ENCODE results near the gene HDAC4. TPM values are rescaled to one million over a fixed set of nuclear protein-coding genes. Genes with fewer than 3 reads are reported as not detected.

The HDAC4 gene
- total RNA-seq, 1 experiment from 2014 or later, result 47.6 TPM

DNA sequence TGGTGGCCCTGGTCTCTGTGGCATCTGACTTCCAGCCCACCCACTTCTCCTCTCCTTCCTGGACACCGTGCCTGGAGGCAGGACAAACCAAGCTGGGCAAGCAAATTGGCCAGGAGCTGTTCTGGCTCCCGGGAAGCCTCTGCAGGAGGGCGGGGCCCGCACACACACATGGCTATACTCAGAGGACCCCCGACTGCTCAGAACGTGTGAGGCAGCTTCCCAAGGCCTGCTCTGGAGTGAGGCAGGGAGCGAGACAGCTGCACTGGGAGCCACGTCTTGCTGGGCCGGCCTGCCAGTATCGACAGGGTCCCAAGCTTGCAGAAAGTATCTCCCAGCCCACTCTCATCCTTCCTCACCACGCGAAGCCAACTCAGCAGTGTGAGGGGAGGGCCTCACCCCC, 295.6 kb downstream of the HDAC4 start (continued):
- TF ChIP-seq REST (IDR thresholded peaks at IDR 0.05; ENCODE audit: low read depth) (no peak), RAD21 (IDR thresholded peaks at IDR 0.05; ENCODE audit: low read depth) (no peak), ZNF274 (IDR thresholded peaks at IDR 0.05; ENCODE audit: low read depth, low read length) (no peak), EGR1 (IDR thresholded peaks at IDR 0.05; ENCODE audit: low read depth) (no peak)

GRCh38 chr2:239104800-239105199, 296.0 kb downstream of the HDAC4 start:
- DNase-seq (ENCODE audit: low read depth, low spot score) (no peak), ATAC-seq (no peak)
- peaks cover 0 to 6% of the 10 kb centered on the region in 2 experiments; a peak in 1 of 4 replicates for H3K4me1 ChIP-seq (ENCODE audit: control insufficient read depth in 1 of 2, insufficient read depth in 2 of 2, low read length in 2 of 2)
- TF ChIP-seq TCF7L2 (IDR thresholded peaks at IDR 0.05; ENCODE audit: borderline replicate concordance, extremely low read depth, insufficient read depth, insufficient read length) (no peak), SRF (IDR thresholded peaks at IDR 0.05; ENCODE audit: low read depth) (no peak), ZBTB33 (IDR thresholded peaks at IDR 0.05; ENCODE audit: extremely low read depth, insufficient replicate concordance, low read length) (no peak), ATF3 (IDR thresholded peaks at IDR 0.05) (no peak), ZNF274 (IDR thresholded peaks at IDR 0.05; ENCODE audit: low read depth, low read length) (no peak), EGR1 (IDR thresholded peaks at IDR 0.05; ENCODE audit: low read depth) (no peak), JUND (IDR thresholded peaks at IDR 0.05) (no peak), EZH2phosphoT487 (IDR thresholded peaks at IDR 0.05; ENCODE audit: borderline replicate concordance) (no peak), YY1 (IDR thresholded peaks at IDR 0.05; ENCODE audit: extremely low read depth, insufficient replicate concordance, low read depth, low read length) (no peak), ELF1 (IDR thresholded peaks at IDR 0.05; ENCODE audit: borderline replicate concordance, low read depth) (no peak)
- H3K27ac ChIP-seq (ENCODE audit: low read depth, low read length), result no peak overlapping the region
- no peaks in the 10 kb centered on the region for H3K9me2 ChIP-seq (ENCODE audit: insufficient read depth)
- POLR2A ChIA-PET, result no interaction called here
- RAD21 ChIA-PET (ENCODE audit: low non-redundant PET in 1 of 2, low total read pairs in 2 of 2, uncharacterized antibody in 2 of 2, unreplicated experiment in 2 of 2), result no interaction called here
- BruUV-seq (replicated peaks), result no TSS peak
- H2AFZ ChIP-seq (ENCODE audit: low read depth, low read length, poor library complexity, severe bottlenecking), result no peak overlapping the region
- no peak overlapping the region for H3K4me2 ChIP-seq (ENCODE audit: low read length)
- CTCF ChIA-PET, result no interaction called here
- no peaks in the 10 kb centered on the region for H3K79me2 ChIP-seq (ENCODE audit: insufficient read depth, low read length)
- no peaks in the 10 kb centered on the region for H3K9me3 ChIP-seq (ENCODE audit: control insufficient read depth in 1 of 2, insufficient read depth in 1 of 2, low read depth in 1 of 2, low read length in 2 of 2)
- H3K9ac ChIP-seq (ENCODE audit: low read length), result no peak overlapping the region
- no peaks in the 10 kb centered on the region for H4K20me1 ChIP-seq (ENCODE audit: insufficient read depth)
- no peaks in the 10 kb centered on the region for H3K27me3 ChIP-seq (ENCODE audit: insufficient read depth, low read length)
- intact Hi-C loops (cut with micrococcal nuclease), result no loop called here
- no peak overlapping the region for H3K4me3 ChIP-seq (replicated peaks in 1 of 2; ENCODE audit: low read depth in 1 of 2, low read length in 2 of 2)
- H3K36me3 ChIP-seq (ENCODE audit: control insufficient read depth in 1 of 2, insufficient read depth in 2 of 2, low read length in 2 of 2), result peaks cover 0 to 6% of the 10 kb centered on the region in 2 experiments; a peak in 1 of 4 replicates
